ENCODE data around the gene ITSN1.
"Not testable (repeated sequence)": the region's sequence is repeated elsewhere in the genome, so short reads cannot be mapped to it uniquely, and the experiment has no call there.

Gene ITSN1

DNA sequence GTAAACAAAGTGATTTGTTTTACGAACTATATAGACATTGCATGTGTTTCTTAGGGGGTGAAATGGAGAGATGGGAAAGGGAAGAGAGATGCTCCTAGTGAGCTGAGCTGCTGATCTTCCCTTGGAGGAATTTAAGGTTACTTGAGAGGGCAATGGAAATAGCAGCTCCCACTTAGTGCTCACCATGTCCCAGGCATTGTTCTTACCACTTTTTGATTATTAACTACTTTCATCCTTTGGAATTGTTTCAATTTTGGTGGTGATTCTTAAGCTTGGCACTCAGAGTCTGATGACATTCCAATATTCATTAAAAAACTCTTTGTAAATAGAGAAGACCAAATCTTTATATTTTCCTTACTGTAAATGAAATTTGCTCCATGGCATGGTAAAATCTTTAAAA, 124.9 kb downstream of the ITSN1 start:
- no peak for DNase-seq (ENCODE audit: low read depth in 3 of 3, low spot score in 1 of 3)

DNA sequence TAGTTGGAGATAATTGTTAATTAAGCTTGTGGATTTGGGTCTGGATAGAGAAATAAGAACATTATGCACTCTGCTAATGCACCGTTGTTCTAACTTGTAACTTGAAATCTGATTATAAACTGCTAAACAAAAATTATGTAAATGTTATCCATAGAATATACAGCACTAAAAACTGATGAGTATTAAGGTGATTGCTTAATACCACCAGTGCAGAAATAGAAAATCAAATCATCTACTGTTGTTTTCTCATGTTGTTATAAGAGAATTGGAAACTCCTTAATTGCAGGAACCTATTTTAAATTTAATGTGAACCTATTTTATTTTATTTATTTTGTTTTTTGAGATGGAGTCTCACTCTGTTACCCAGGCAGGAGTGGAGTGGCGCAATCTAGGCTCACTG, 125.7 kb downstream of the ITSN1 start:
- DNase-seq (ENCODE audit: low read depth in 3 of 3, low spot score in 1 of 3) = no peak

DNA sequence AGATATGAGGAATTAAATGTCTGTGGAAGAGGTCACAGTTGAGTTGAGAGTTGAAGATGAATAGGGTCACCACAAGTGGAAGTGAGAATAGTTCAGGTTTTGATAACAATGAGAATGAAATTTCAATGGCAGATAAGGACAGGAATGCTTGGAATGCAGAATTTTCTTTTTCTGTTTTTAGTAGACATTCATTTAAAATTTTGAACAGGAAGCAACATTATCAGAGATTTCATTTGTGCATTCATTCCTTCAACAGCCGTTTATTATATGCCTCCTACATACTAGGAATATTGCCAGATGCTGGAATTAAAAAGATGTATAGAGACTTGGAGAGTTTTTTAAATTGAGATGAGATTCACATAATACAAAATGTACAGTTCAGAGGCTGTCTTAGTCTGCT, 126.8 kb downstream of the ITSN1 start:
- DNase-seq (ENCODE audit: low read depth in 3 of 3, low spot score in 1 of 3) = no peak

DNA sequence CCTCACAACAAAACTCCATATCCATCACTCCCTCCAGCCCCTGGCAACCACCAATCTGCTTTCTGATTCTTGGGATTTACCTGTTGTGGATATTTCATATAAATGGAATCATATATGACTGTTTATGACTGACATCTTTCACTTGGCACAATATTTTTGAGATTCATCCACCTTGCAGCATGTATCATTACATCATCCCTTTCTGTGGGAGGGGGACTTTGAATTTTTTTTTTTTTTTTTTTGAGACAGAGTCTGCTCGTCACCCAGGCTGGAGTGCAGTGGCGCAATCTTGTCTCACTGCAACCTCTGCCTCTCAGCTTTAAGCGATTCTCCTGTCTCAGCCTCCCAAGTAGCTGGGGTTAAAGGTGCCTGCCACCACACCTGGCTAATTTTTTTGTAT, 128.2 kb downstream of the ITSN1 start:
- DNase-seq (ENCODE audit: low read depth in 3 of 3, low spot score in 1 of 3) = no peak

DNA sequence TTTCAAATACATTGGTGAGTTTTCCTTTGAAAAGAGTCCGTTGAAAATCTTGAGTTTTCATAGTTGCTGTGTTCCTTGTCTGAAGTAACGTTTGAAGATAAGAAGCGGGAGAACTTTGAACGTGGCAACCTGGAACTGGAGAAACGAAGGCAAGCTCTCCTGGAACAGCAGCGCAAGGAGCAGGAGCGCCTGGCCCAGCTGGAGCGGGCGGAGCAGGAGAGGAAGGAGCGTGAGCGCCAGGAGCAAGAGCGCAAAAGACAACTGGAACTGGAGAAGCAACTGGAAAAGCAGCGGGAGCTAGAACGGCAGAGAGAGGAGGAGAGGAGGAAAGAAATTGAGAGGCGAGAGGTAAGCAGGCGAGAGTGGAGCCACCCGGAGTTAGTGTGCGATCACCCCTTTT, 129.7 kb downstream of the ITSN1 start:
- no peak for DNase-seq (ENCODE audit: low read depth in 3 of 3, low spot score in 1 of 3)

DNA sequence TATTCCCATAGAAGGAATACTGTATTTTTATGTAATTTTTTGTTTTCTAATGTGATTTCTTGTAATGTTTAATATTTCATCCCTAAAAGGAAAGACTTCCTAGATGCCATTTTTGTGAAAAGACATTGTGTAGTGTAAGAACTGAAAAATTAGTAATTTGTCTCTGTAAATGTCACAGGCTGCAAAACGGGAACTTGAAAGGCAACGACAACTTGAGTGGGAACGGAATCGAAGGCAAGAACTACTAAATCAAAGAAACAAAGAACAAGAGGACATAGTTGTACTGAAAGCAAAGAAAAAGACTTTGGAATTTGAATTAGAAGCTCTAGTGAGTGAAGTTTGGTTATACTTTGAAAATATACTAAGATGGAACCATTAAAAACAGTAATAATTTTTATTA, 132.2 kb downstream of the ITSN1 start:
- DNase-seq (ENCODE audit: low read depth in 3 of 3, low spot score in 1 of 3) = no peak

DNA sequence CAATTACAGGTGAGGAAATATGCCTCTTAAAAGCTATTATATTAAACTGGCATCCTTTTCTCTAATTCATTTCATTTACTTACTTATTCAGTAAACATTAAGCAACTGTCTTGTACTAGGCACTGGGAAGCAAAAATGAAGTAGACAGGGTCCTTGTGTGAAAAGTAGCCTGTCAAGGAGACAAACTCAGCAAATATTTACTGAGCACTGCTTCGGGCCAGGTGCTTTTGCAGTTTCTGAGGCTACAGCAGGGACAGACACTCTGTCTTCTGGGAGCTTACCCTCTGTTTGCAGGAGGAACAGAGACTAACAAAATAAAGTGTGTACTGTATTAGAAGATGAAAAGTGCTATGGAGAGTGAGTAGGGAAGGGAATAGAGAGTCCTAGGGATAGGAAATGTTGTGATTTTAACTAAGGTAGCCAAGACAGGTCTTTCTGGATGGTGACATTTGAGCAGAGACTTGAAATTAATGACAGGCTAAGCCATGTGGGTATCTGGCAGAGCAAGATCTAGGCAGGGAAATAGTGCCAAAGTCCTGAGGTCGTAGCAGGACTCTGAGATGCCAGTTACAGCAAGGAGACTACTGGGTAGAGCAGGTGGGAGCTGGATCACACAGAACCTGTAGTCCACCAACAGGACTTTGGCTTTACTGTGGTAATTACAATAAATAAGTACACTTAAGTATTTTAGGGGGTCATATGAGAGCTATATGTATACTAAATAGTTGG, 133.0 kb downstream of the ITSN1 start:
- DNase-seq (ENCODE audit: low read depth in 3 of 3, low spot score in 1 of 3) = no peak

DNA sequence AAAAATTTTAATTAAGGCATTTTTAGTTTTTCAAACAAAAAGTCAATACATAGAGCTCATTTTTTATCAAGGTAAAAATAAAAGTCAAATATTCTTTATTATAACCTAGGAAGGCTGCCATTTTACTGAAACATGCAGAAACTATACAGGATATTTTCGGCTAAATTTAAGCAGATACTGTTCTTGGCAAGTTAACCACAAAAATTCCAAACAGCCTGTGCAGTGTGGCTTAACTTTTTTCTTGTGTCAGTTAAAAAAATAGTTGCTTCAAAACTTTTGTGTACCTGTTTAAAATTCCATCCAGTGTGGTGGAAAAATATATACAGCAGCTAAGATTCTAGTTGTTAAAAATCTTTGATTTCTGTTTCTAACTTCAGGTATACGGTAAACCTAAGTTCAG, 138.3 kb downstream of the ITSN1 start:
- no peak for DNase-seq (ENCODE audit: low read depth in 3 of 3, low spot score in 1 of 3)

DNA sequence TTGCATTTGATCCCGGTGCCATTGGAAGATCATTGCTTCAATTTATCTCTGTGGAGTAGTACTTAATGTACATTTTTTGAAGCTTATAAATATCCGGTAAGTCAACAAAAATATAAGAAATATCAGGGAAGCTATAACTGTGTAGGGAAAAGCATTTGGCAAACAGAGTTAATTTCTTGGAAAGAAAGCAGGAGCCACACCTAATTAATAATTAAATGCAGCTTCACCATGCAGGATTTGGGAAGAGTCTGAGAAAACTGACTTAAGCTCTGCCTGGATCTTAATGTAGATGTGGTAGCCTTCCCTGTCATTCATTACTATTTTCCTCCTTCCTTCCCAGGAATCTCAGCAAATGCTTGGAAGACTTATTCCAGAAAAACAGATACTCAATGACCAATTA, 138.8 kb downstream of the ITSN1 start:
- no peak for DNase-seq (ENCODE audit: low read depth in 3 of 3, low spot score in 1 of 3)

DNA sequence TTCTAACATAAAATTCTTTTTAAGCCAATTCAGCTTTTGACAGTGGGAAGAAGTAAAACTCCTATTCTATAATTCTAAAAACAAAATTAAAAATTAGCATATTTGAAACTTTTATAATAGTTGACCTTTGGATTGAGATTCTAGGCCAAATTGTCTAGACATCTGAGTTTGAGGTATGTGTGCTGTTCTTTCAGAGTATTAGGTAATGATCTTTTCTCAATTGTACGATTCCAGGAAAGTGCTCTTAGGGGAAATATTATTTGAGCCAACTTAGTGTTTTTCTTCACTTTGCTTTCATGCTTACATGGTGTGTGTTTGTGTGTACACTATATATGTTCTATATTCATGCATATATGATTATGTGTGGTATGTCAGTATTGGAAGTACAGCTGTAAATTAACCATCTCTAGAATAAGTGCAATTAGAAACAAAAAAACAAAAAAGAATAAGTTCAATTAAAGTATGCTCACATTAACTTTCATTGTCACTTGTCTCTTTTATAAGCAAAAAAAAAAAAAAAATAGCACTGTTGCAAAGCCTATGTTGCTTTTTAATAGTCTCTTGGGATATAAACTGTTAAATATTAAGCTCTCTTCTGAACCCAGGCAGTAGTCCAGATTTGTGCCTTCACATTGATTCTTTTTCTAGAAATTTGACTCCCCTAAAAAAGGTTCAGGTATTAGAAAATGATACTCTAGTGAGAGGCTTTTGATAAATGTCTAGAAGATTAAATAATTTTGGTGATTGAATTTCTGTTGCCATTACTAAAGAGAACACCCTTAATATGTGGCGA, 141.1 kb downstream of the ITSN1 start:
- DNase-seq (ENCODE audit: low read depth in 3 of 3, low spot score in 1 of 3) = no peak

DNA sequence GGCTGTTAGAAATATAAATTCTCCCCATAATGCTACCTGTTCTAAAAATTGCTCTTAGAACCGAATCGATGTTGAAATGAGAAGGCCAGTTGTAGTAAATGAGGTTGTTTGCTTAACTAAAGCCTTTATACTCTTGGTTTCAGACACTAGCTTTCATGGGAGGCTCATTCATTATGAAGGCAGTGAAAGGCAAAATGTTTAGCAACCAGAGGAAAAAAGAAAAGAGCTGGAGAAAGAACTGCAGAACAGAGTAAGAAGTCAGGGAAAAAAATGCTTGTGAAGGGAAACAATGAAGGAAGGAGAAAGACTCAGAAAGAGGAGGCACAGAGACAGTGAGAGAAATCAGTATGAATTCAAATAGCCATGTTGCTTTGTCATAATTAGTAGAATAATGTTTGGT, 145.1 kb downstream of the ITSN1 start:
- no peak for DNase-seq (ENCODE audit: low read depth in 3 of 3, low spot score in 1 of 3)

DNA sequence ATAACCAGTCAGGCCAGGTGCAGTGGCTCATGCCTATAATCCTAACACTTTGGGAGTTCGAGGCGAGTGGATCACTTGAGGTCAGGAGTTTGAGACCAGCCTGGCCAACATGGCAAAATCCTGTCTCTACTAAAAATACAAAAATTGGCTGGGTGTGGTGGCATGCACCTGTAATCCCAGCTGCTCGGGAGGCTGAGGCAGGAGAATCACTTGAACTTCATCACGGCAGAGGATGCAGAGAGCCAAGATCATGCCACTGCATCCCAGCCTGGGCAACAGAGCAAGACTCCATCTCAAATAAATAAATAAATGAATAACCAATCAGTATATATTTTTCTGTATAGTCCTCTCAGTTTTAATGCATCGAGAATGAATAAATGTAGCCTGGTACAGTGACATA, 146.1 kb downstream of the ITSN1 start:
- not testable (repeated sequence) for DNase-seq (ENCODE audit: low read depth in 3 of 3, low spot score in 1 of 3)

DNA sequence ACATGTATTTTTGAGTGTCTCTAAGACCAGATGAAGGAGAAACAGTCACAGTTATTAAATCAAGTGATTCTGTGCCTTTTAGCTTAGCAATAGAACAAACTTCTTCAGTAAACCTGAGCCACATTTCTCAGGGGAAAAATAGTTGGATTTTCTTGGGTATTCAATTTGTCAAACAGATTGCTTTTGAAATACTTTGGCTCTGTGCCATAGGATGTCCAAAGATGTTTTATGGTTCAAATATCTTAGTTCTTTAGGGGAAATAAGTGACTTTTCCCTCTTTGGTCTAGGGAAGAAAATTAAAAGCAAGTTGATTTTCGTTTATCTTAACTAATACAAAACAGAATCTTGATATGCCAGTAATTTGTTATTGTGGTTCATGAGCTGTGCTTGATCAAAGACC, 147.4 kb downstream of the ITSN1 start:
- no peak for DNase-seq (ENCODE audit: low read depth in 3 of 3, low spot score in 1 of 3)

DNA sequence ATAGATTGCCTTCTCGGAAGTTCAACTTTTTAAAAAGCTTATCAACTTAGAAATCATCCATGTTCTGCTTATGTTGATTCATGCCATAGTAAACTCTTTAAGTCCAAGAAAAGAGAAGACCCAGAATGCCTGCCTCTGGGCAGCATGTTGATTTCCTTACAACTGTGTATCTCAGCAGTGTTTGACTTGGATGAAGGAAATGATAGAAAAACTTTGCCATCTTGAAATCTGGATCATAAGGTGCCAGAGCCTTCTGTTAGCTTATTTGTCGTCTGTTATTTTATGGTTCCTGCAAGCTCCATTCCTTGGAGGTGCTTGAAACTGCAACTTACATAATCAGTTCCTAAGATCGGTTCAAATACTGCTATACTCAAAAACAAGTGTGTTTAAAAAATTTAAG, 148.8 kb downstream of the ITSN1 start:
- no peak for DNase-seq (ENCODE audit: low read depth in 3 of 3, low spot score in 1 of 3)

DNA sequence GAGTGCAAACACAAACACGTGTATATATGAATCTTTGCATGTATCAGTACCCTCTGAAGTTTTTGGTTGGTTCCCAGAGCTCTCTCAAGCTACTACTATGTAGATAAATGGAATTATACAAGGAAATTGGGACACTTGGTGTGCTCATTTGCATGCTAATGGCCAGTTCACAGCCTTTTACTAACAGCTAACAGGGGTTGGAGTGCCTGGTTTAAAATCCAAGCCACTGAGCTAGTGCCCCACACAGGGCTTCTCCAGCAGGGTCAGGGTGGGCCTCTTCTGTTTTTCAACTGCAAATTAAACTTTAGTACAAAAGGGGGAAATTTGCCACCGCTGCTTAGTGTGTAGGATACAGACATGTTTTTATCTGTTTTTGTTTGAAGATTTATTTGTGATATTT, 152.3 kb downstream of the ITSN1 start:
- no peak for DNase-seq (ENCODE audit: low read depth in 3 of 3, low spot score in 1 of 3)

DNA sequence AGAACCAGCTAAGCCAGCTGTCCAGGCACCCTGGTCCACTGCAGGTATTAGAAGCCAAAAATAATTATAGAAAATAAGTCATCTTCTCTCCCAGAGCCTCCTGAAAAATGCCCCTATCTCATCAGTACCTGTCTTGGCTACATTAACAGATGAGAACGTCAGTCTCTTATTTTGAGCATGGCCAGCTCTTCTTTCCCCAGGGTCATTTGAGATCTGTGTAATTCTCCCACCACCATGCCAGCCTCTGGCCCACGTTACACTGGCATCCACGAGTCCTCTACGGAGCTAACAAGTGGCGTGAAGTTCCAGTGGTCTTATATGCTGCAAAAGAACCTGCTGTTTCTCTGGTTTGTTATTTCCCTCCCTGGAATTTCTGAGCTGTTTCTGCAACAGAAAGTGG, 155.3 kb downstream of the ITSN1 start:
- no peak for DNase-seq (ENCODE audit: low read depth in 3 of 3, low spot score in 1 of 3)

DNA sequence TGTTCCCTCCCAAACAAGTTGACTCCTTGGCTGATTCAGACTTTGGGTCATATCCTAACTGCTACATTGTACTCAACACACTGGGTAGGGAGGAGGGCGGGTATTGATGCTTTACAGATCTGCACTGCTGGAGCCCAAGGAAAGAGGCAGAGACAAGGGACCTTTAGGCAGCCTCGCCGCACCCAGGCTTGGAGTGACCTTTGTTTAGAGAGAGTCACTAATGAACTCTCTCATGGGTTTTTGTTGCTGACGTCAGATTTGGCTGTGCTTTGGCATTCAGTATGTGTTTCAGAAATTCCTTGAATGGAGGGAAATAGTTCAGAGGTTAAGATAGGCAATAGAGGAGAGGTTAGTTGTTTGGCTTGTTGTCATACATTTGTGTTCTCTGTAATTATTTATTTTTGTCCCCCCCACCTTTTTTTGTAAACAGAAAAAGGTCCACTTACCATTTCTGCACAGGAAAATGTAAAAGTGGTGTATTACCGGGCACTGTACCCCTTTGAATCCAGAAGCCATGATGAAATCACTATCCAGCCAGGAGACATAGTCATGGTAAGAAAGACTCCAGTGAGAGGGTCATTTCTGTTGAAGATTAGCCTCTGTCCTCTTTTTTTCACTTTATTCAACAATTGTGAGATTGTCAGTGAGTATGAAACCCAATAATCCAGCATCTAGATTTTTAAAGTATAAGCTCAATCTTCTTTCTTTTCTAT, 157.2 kb downstream of the ITSN1 start:
- no peak for DNase-seq (ENCODE audit: low read depth in 3 of 3, low spot score in 1 of 3)

DNA sequence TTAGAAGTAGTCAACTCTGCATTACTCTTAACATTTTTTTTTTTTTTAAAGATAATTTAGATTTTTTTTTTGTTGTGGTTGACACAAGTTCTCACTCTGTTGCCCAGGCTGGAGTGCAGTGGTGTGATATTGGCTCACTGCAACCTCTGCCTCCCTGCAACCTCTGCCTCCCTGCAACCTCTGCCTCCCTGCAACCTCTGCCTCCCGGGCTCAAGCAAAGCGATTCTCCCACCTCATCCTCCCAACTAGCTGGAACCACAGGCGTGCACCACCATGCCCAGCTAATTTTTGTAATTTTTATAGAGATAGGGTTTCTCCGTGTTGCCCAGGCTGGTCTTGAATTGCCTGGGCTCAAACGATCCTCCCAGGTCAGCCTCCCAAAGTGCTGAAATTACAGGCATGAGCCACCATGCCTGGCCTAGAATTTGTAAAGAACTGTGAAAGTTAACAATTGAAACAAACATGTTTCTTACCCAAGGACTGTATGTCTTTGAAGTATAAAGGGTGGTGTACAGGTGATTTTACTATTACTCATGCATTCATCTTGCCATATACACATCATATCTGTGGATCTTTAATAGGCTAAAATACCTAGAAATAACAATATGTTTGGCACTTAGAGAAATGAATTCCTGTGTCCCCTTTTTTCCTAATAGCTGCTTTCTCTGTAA, 158.6 kb downstream of the ITSN1 start:
- DNase-seq (ENCODE audit: low read depth in 3 of 3, low spot score in 1 of 3) = no peak

DNA sequence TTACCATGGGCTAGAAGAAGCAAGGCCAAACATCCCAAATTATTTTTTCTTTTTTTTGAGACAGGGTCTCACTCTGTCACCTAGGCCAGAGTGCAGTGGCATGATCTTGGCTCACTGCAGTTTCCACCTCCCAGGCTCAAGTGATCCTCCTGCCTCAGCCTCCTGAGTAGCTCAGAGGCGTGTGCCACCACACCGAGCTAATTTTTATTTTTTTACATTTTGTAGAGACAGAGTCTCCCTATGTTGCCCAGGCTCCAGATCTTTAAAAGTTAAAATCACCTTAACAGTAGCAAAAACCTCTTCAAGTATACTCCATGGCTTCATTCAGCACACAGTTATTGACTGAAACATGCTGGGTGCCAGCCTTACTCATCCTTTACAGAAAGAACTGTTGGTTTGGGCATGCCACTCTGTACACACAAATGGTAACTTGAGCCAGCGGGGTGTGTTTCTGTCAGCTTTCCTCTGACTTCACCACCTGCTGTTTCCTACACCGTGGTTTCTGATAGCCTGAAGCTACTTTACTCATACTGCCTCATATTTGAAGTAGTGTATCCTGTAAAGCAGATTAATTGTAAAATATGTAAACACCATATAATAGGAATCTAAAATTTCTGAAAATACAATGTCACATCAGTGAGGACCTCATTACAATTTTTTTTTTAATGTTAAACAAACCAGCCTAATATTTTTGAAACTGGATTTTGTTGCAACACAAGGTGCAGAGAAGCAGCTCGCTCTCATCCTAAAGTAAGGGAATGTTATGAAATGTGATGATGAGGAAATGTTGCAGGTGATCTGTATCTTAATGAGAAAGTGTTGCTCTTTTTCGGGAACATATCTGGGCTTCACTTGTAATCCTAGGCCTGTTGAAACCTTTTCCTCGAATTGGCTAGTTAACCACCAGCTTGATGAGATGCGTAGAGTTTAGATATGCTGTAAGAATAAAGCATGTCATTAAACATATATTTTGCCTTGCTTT, 159.4 kb downstream of the ITSN1 start:
- no peak for DNase-seq (ENCODE audit: low read depth in 3 of 3, low spot score in 1 of 3)

DNA sequence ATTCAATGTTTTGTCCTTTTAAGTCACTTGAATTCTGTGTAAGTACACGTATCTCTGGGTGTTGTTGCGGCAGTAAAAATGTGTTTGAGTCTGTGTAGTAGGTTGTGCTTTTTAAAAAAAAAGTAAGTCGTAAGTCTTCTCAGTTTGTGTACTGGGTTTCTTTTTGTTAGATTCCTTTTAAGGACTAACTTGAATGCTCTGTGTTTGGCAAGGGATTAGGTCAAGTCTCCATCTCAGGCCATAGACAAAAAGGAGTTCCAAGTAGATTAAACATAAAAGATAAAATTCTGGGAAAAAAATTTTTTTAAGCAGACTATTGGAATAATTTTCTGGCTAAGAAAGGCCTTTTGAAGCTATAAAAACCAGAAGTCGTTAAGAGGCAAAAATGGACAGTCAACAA, 160.2 kb downstream of the ITSN1 start:
- no peak for DNase-seq (ENCODE audit: low read depth in 3 of 3, low spot score in 1 of 3)
